DOHH2 (cell line): ENCODE results near the gene TAF11.

Source experiments
- EZH2phosphoT487 ChIP-seq: fragments of 200-600 bp; sonication (generic); IDR thresholded peaks from 2 replicates; pipeline ENCODE4 v1.6.1; 2017; ENCODE audit warnings: borderline replicate concordance, mild to moderate bottlenecking, antibody characterized with exemption, low read length, moderate library complexity, mixed read lengths
- TF ChIP-seq, protein P1 (sequence below): fragments of 200-600 bp; sonication (generic); IDR thresholded peaks from one replicate; pipeline ENCODE4 v1.5.1; 2014; ENCODE audit warnings: antibody characterized with exemption, mild to moderate bottlenecking, low read depth, low read length; ENCODE audit not compliant: poor library complexity, severe bottlenecking

DNA sequence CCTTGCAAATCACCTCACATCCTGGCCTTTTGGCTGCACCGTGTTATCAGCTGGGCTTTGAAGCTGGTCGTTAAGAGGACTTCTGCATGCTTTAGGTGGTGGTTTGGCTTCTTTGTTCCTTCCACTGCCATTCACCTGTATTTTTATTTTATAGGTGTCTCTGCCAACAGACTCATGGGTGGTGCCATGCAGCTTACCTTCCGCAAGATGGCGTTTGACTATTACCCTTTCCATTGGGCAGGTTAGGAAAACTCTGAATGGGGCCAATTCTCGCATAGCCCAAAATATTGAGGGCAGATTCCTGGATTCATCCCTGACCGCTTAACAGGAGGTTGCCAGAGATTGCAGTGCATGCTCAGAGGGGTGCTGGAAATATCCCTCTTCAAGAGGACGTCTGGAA is 32.4 kb downstream of the TAF11 start:
- TF ChIP-seq, protein P1, sequence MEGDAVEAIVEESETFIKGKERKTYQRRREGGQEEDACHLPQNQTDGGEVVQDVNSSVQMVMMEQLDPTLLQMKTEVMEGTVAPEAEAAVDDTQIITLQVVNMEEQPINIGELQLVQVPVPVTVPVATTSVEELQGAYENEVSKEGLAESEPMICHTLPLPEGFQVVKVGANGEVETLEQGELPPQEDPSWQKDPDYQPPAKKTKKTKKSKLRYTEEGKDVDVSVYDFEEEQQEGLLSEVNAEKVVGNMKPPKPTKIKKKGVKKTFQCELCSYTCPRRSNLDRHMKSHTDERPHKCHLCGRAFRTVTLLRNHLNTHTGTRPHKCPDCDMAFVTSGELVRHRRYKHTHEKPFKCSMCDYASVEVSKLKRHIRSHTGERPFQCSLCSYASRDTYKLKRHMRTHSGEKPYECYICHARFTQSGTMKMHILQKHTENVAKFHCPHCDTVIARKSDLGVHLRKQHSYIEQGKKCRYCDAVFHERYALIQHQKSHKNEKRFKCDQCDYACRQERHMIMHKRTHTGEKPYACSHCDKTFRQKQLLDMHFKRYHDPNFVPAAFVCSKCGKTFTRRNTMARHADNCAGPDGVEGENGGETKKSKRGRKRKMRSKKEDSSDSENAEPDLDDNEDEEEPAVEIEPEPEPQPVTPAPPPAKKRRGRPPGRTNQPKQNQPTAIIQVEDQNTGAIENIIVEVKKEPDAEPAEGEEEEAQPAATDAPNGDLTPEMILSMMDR, result no peak
- TF ChIP-seq EZH2phosphoT487, result no peak
